T-helper 17 cell (primary cell): Measurements from ENCODE around the gene CPT1B. TPM values are rescaled to one million over a fixed set of nuclear protein-coding genes. Genes with fewer than 3 reads are reported as not detected.

Source experiments
- ATAC-seq: fragments of 150-1000 bp; cut with Tn5 transposase; 2 replicates; pipeline ENCODE4 v1.10.0; 2021; ENCODE audit warnings: mild to moderate bottlenecking, moderate library complexity
- DNase-seq, 3 donors: peaks; one replicate each; pipeline versions ENCODE4 v3.0.0 to v3.0.0-alpha.2; 2020 to 2021
- H3K9me3 ChIP-seq: one replicate; pipeline ENCODE4 v1.7.0; 2013; ENCODE audit warnings: low read length, mild to moderate bottlenecking; ENCODE audit not compliant: control insufficient read depth, poor library complexity, severe bottlenecking
- H3K27ac Mint-ChIP-seq: one replicate; pipeline ENCODE4 v1.8.0; 2022; ENCODE audit warnings: mild to moderate bottlenecking, moderate library complexity, mixed read lengths
- H3K27me3 Mint-ChIP-seq: one replicate; pipeline ENCODE4 v1.8.0; 2022; ENCODE audit warnings: mixed read lengths
- H3K36me3 Mint-ChIP-seq: one replicate; pipeline ENCODE4 v1.8.0; 2022; ENCODE audit warnings: low read depth, mixed read lengths
- H3K4me1 Mint-ChIP-seq: one replicate; pipeline ENCODE4 v1.8.0; 2022; ENCODE audit warnings: mild to moderate bottlenecking, mixed read lengths
- H3K4me3 Mint-ChIP-seq: one replicate; pipeline ENCODE4 v1.8.0; 2022; ENCODE audit warnings: mild to moderate bottlenecking, moderate library complexity, mixed read lengths
- total RNA-seq, 4 donors: library from RNA in 2 of 4; stranded (reverse) in 2 of 4; gene quantifications; one replicate each; pipeline ENCODE4 v1.2.3 and lab custom pipeline; 2022 to 2026

CPT1B gene
- total RNA-seq, 2 donors from 2014 or later, result 40.0 to 59.5 TPM

- peaks cover 60% of the 10 kb centered on the region for H3K27me3 Mint-ChIP-seq
- no peak for ATAC-seq
- H3K4me3 Mint-ChIP-seq, result no peak overlapping the region
Measured at GRCh38 chr22:50605613-50606074, 27.4 kb upstream of the CPT1B start.

GRCh38 chr22:50605002-50605612 is 26.9 kb upstream of the CPT1B start:
- Mint-ChIP-seq H3K4me3 (no peak overlapping the region), H3K27me3 (peaks cover 54% of the 10 kb centered on the region), H3K27ac (no peak overlapping the region), H3K36me3 (peaks cover 8% of the 10 kb centered on the region), H3K4me1 (peaks cover 13% of the 10 kb centered on the region)
- ATAC-seq (no peak), DNase-seq (no peak)
- H3K9me3 ChIP-seq, result no peaks in the 10 kb centered on the region

More at GRCh38 chr22:50605613-50606074, 27.4 kb upstream of the CPT1B start:
- no peak overlapping the region for H3K27ac Mint-ChIP-seq
- no peaks in the 10 kb centered on the region for H3K9me3 ChIP-seq
- H3K4me1 Mint-ChIP-seq, result peaks cover 13% of the 10 kb centered on the region
- peaks cover 8% of the 10 kb centered on the region for H3K36me3 Mint-ChIP-seq
- DNase-seq, result no peak

- H3K9me3 ChIP-seq, result no peaks in the 10 kb centered on the region
- ATAC-seq (no peak), DNase-seq (no peak)
- Mint-ChIP-seq H3K27me3 (peaks cover 52% of the 10 kb centered on the region), H3K4me1 (peaks cover 13% of the 10 kb centered on the region), H3K4me3 (no peak overlapping the region), H3K27ac (no peak overlapping the region), H3K36me3 (peaks cover 8% of the 10 kb centered on the region)
Measured at GRCh38 chr22:50604256-50605001, 26.2 kb upstream of the CPT1B start.

- no peak for DNase-seq
- H3K9me3 ChIP-seq, result no peaks in the 10 kb centered on the region
- Mint-ChIP-seq H3K36me3 (peaks cover 8% of the 10 kb centered on the region), H3K27me3 (peaks cover 44% of the 10 kb centered on the region), H3K27ac (no peak overlapping the region), H3K4me1 (peaks cover 13% of the 10 kb centered on the region), H3K4me3 (no peak overlapping the region)
- no peak for ATAC-seq
Measured at GRCh38 chr22:50603511-50604255, 25.5 kb upstream of the CPT1B start.

- Mint-ChIP-seq H3K4me1 (peaks cover 8% of the 10 kb centered on the region), H3K27me3 (peaks cover 43% of the 10 kb centered on the region), H3K36me3 (peaks cover 8% of the 10 kb centered on the region), H3K27ac (no peak overlapping the region), H3K4me3 (peak overlapping the region; percentile 80)
- no peak for DNase-seq
- ATAC-seq, result no peak
- H3K9me3 ChIP-seq, result no peaks in the 10 kb centered on the region
Measured at GRCh38 chr22:50602338-50602700, 24.1 kb upstream of the CPT1B start.

- H3K9me3 ChIP-seq, result no peaks in the 10 kb centered on the region
- peaks cover 8% of the 10 kb centered on the region for H3K36me3 Mint-ChIP-seq
- peak overlapping the region; percentile 80 for H3K4me3 Mint-ChIP-seq
- ATAC-seq (no peak), DNase-seq (no peak)
- H3K4me1 Mint-ChIP-seq, result peaks cover 7% of the 10 kb centered on the region
- H3K27me3 Mint-ChIP-seq, result peaks cover 39% of the 10 kb centered on the region
- no peak overlapping the region for H3K27ac Mint-ChIP-seq
Measured at GRCh38 chr22:50601669-50602337, 23.6 kb upstream of the CPT1B start.

- DNase-seq, result no peak
- ATAC-seq, result no peak
- H3K27ac Mint-ChIP-seq, result no peak overlapping the region
- peaks cover 39% of the 10 kb centered on the region for H3K27me3 Mint-ChIP-seq
- H3K4me1 Mint-ChIP-seq, result peaks cover 7% of the 10 kb centered on the region
- peaks cover 8% of the 10 kb centered on the region for H3K36me3 Mint-ChIP-seq
- H3K9me3 ChIP-seq, result no peaks in the 10 kb centered on the region
- peak overlapping the region; percentile 80 for H3K4me3 Mint-ChIP-seq
Measured at GRCh38 chr22:50600967-50601668, 22.9 kb upstream of the CPT1B start.

GRCh38 chr22:50600538-50600937 is 22.3 kb upstream of the CPT1B start, which contains the start of gene MAPK8IP2:
Gene MAPK8IP2 (plus strand): TSS chr22:50600793. CDS start chr22:50600819, 26 bp downstream.
- H3K9me3 ChIP-seq, result no peaks in the 10 kb centered on the region
- Mint-ChIP-seq H3K27me3 (peaks cover 33% of the 10 kb centered on the region), H3K4me1 (peaks cover 7% of the 10 kb centered on the region), H3K4me3 (peak within 1 kb of the TSS; percentile 80), H3K36me3 (peaks cover 8% of the 10 kb centered on the region), H3K27ac (no peak within 1 kb of the TSS)
- ATAC-seq (peak; percentile 48), DNase-seq (no peak)

GRCh38 chr22:50599816-50600455 is 21.7 kb upstream of the CPT1B start:
- Mint-ChIP-seq H3K4me3 (peak overlapping the region; percentile 69), H3K27ac (no peak overlapping the region), H3K27me3 (peaks cover 30% of the 10 kb centered on the region), H3K36me3 (peaks cover 8% of the 10 kb centered on the region), H3K4me1 (peaks cover 7% of the 10 kb centered on the region)
- H3K9me3 ChIP-seq, result no peaks in the 10 kb centered on the region
- peak; percentile 92 for ATAC-seq
- peak; percentile 43 to 67 (median 47) for DNase-seq

GRCh38 chr22:50597097-50597496 is 18.9 kb upstream of the CPT1B start:
- no peaks in the 10 kb centered on the region for H3K9me3 ChIP-seq
- Mint-ChIP-seq H3K27ac (no peak overlapping the region), H3K4me3 (no peak overlapping the region), H3K4me1 (peaks cover 5% of the 10 kb centered on the region), H3K27me3 (peaks cover 22% of the 10 kb centered on the region), H3K36me3 (peaks cover 5% of the 10 kb centered on the region)
- DNase-seq (no peak), ATAC-seq (no peak)

GRCh38 chr22:50595189-50595588 is 17.0 kb upstream of the CPT1B start:
- ATAC-seq, result no peak
- DNase-seq, result no peak
- no peaks in the 10 kb centered on the region for H3K9me3 ChIP-seq
- H3K36me3 Mint-ChIP-seq, result no peaks in the 10 kb centered on the region
- H3K27ac Mint-ChIP-seq, result peak overlapping the region; percentile 65
- peaks cover 4% of the 10 kb centered on the region for H3K4me1 Mint-ChIP-seq
- peaks cover 16% of the 10 kb centered on the region for H3K27me3 Mint-ChIP-seq
- H3K4me3 Mint-ChIP-seq, result no peak overlapping the region

- Mint-ChIP-seq H3K36me3 (no peaks in the 10 kb centered on the region), H3K4me1 (peaks cover 11% of the 10 kb centered on the region), H3K4me3 (no peak overlapping the region), H3K27ac (no peak overlapping the region), H3K27me3 (no peaks in the 10 kb centered on the region)
- no peak for DNase-seq
- no peaks in the 10 kb centered on the region for H3K9me3 ChIP-seq
- no peak for ATAC-seq
Measured at GRCh38 chr22:50587407-50587806, 9.2 kb upstream of the CPT1B start.
